HepG2 (cell line): ENCODE measurements around the gene HSPA1B. TPM values are rescaled to one million over a fixed set of nuclear protein-coding genes. Genes with fewer than 3 reads are reported as not detected.

ENCODE experiments used
- ATRX ChIP-seq: sonication (generic); formaldehyde crosslinking; IDR thresholded peaks from 2 replicates; pipeline ENCODE4 v1.4.0; 2020; ENCODE audit warnings: missing genetic modification reagents, borderline replicate concordance
- DDIT3 ChIP-seq: sonication (generic); formaldehyde crosslinking; IDR thresholded peaks from 2 replicates; pipeline ENCODE4 v1.4.0; 2020; ENCODE audit warnings: mild to moderate bottlenecking, missing genetic modification reagents
- EP300 ChIP-seq, 3 experiments: sonication (generic) in 1 of 3; formaldehyde crosslinking in 1 of 3; IDR thresholded peaks; 2 replicates each; pipeline versions ENCODE4 v1.5.1 to v1.6.1; 2011 to 2020; ENCODE audit warnings: low read depth in 2 of 3, low read length in 2 of 3, borderline replicate concordance in 1 of 3, improper control_type of control experiment in 1 of 3, mild to moderate bottlenecking in 1 of 3, missing genetic modification reagents in 1 of 3, moderate library complexity in 1 of 3
- FOXK1 ChIP-seq: sonication (generic); formaldehyde crosslinking; IDR thresholded peaks from 2 replicates; pipeline ENCODE4 v1.4.0; 2020; ENCODE audit warnings: low read depth, missing genetic modification reagents, borderline replicate concordance
- HMGXB4 ChIP-seq, 2 experiments: sonication (generic) in 1 of 2; formaldehyde crosslinking in 1 of 2; IDR thresholded peaks; 2 replicates each; pipeline versions ENCODE4 v1.4.0 to v1.6.1; 2018 to 2020; ENCODE audit warnings: missing genetic modification reagents in 2 of 2, borderline replicate concordance in 1 of 2, low read depth in 1 of 2, mild to moderate bottlenecking in 1 of 2, missing biosample characterization in 1 of 2
- PBX2 ChIP-seq: IDR thresholded peaks from 2 replicates; pipeline ENCODE4 v1.6.1; 2016; ENCODE audit warnings: control low read depth
- RAD21 ChIP-seq: fragments of 450-650 bp; formaldehyde crosslinking; IDR thresholded peaks from 2 replicates; pipeline ENCODE4 v1.5.0; 2020; ENCODE audit warnings: mild to moderate bottlenecking
- TBL1XR1 ChIP-seq: fragments of 150-350 bp; IDR thresholded peaks from 2 replicates; pipeline ENCODE4 v1.6.1; 2014; ENCODE audit warnings: borderline replicate concordance, low read length; ENCODE audit not compliant: partially characterized antibody
- TFE3 ChIP-seq: IDR thresholded peaks from 2 replicates; pipeline ENCODE4 v1.6.1; 2016
- ZNF207 ChIP-seq: fragments of 450-650 bp; IDR thresholded peaks from 2 replicates; pipeline ENCODE4 v1.6.1; 2016; ENCODE audit warnings: antibody characterized with exemption, borderline replicate concordance
- ZNF264 ChIP-seq: sonication (generic); formaldehyde crosslinking; IDR thresholded peaks from 2 replicates; pipeline ENCODE4 v1.4.0; 2020; ENCODE audit warnings: missing genetic modification reagents
- ZNF576 ChIP-seq: sonication (generic); formaldehyde crosslinking; IDR thresholded peaks from 2 replicates; pipeline ENCODE4 v1.4.0; 2020; ENCODE audit warnings: mild to moderate bottlenecking, missing genetic modification reagents
- ZNF746 ChIP-seq: sonication (generic); formaldehyde crosslinking; IDR thresholded peaks from 2 replicates; pipeline ENCODE4 v1.8.0; 2022; ENCODE audit warnings: mild to moderate bottlenecking, missing genetic modification reagents
- polyA plus RNA-seq, 8 experiments: library from polyadenylated mRNA; depleted of rRNA in 3 of 8; stranded (reverse) in 7 of 8; unstranded in 1 of 8; fragments of >200 nt; fragmentation: Illumina TruSeq in 4 of 8; extraction: Trizol in 4 of 8; gene quantifications; 2 replicates each; pipeline versions ENCODE4 v1.2.1 to v1.2.3, GENCODE V29; 2011 to 2016; ENCODE audit warnings: low read depth in 4 of 8, missing spikeins in 1 of 8, mixed read lengths in 1 of 8; ENCODE audit not compliant: insufficient read depth in 1 of 8
- total RNA-seq, 5 experiments: library from RNA; depleted of rRNA; stranded (reverse); fragments of >200 nt; fragmentation: Illumina TruSeq; extraction: Trizol; gene quantifications; 2 replicates each; pipeline ENCODE4 v1.2.3, GENCODE V29; 2016; ENCODE audit warnings: low read depth in 1 of 5

The HSPA1B gene
- total and polyA plus RNA-seq, 2 of the 13 experiments (the other 11 are each of a cell fraction or from before 2014, with no cell fraction given), result 26.0 to 186 TPM

GRCh38 chr6:31836474-31837368, 9.2 kb downstream of the HSPA1B start (continued):
- TF ChIP-seq EP300 (IDR thresholded peaks at IDR 0.05; ENCODE audit: low read depth in 2 of 2, low read length in 2 of 2), result no peak
- no peak for TF ChIP-seq EP300 (CRISPR knock-in tag; IDR thresholded peaks at IDR 0.05; ENCODE audit: borderline replicate concordance)
- TF ChIP-seq HMGXB4 (CRISPR knock-in tag; IDR thresholded peaks at IDR 0.05; ENCODE audit: borderline replicate concordance in 1 of 2, low read depth in 1 of 2), result 0 out of 4 replicates have a peak, but pooled peaks of 1 of the 2 experiments have one; percentile 35
- no peak for TF ChIP-seq ZNF576 (CRISPR knock-in tag)
- TF ChIP-seq PBX2 (CRISPR knock-in tag), result no peak
- TF ChIP-seq ZNF264 (CRISPR knock-in tag), result no peak
- TF ChIP-seq RAD21 (CRISPR knock-in tag), result peak; percentile 26; the same call in 1 of the 2 replicates
- TF ChIP-seq TBL1XR1, result no peak
- no peak for TF ChIP-seq ATRX (CRISPR knock-in tag)
- no peak for TF ChIP-seq DDIT3
- no peak for TF ChIP-seq TFE3 (CRISPR knock-in tag)
- no peak for TF ChIP-seq ZNF207
- TF ChIP-seq FOXK1 (CRISPR knock-in tag), result no peak
- no peak for TF ChIP-seq ZNF746 (CRISPR knock-in tag)
